GM06990 (cell line): ENCODE data around the gene RNF141.

Source experiments
- DNase-seq: peaks from one replicate; pipeline ENCODE4 v3.0.0-alpha.2; 2011; ENCODE audit not compliant: insufficient read length; ENCODE audit errors: extremely low read depth
- H3K27me3 ChIP-seq: replicated peaks from 2 replicates; pipeline ENCODE4 v1.6.0; 2011; ENCODE audit warnings: low read length; ENCODE audit not compliant: control insufficient read depth, insufficient read depth
- H3K36me3 ChIP-seq: 2 replicates; pipeline ENCODE4 v1.5.1; 2011; ENCODE audit warnings: low read length; ENCODE audit not compliant: control insufficient read depth, insufficient read depth
- H3K4me3 ChIP-seq: replicated peaks from 2 replicates; pipeline ENCODE4 v1.5.1; 2011; ENCODE audit warnings: low read depth, mild to moderate bottlenecking, control low read depth, low read length
- CTCF ChIP-seq: IDR thresholded peaks from 2 replicates; pipeline ENCODE4 v1.5.1; 2011; ENCODE audit warnings: low read length, control low read depth, mild to moderate bottlenecking, inconsistent platforms; ENCODE audit not compliant: insufficient read depth, poor library complexity, severe bottlenecking

The RNF141 gene

GRCh38 chr11:10540915-10541560 is at the start of gene RNF141:
TSS of gene RNF141 (minus strand) at chr11:10541187. CDS start at chr11:10534158, 7,029 bp downstream.
- TF ChIP-seq CTCF, result peak; percentile 88
- Histone ChIP-seq H3K4me3 (peak within 1 kb of the TSS; percentile 84), H3K36me3 (no peaks in the 10 kb centered on the region), H3K27me3 (no peaks in the 10 kb centered on the region)
- peak; percentile 94 for DNase-seq

- no peak for TF ChIP-seq CTCF
- DNase-seq, result no peak
- H3K4me3 ChIP-seq, result no peak overlapping the region
- H3K27me3 ChIP-seq, result no peaks in the 10 kb centered on the region
- H3K36me3 ChIP-seq, result no peaks in the 10 kb centered on the region
These were observed 49.4 kb upstream of the RNF141 start for GRCh38 chr11:10590218-10590915.

GRCh38 chr11:10588904-10589303 is 47.9 kb upstream of the RNF141 start:
- Histone ChIP-seq H3K4me3 (no peak overlapping the region), H3K36me3 (no peaks in the 10 kb centered on the region), H3K27me3 (no peaks in the 10 kb centered on the region)
- no peak for DNase-seq
- no peak for TF ChIP-seq CTCF

GRCh38 chr11:10587995-10588394 is 47.0 kb upstream of the RNF141 start:
- no peak for TF ChIP-seq CTCF
- Histone ChIP-seq H3K36me3 (no peaks in the 10 kb centered on the region), H3K4me3 (no peak overlapping the region), H3K27me3 (no peaks in the 10 kb centered on the region; the same call in 1 of the 2 replicates)
- no peak for DNase-seq

- DNase-seq, result no peak
- TF ChIP-seq CTCF, result no peak
- no peak overlapping the region for H3K4me3 ChIP-seq
These were observed 46.4 kb upstream of the RNF141 start for GRCh38 chr11:10587388-10587787.

More at GRCh38 chr11:10587388-10587787, 46.4 kb upstream of the RNF141 start:
- Histone ChIP-seq H3K36me3 (no peaks in the 10 kb centered on the region), H3K27me3 (no peaks in the 10 kb centered on the region; the same call in 1 of the 2 replicates)
